Muscle layer of colon (tissue), 2 donors: ENCODE results near the gene PDE3A.

ENCODE experiments used
- H3K27ac ChIP-seq: one replicate; pipeline ENCODE4 v1.7.0; 2013; ENCODE audit warnings: low read depth, mild to moderate bottlenecking, low read length, moderate library complexity
- H3K27me3 ChIP-seq, 2 donors: one replicate each; pipeline ENCODE4 v1.7.0; 2013; ENCODE audit warnings: low read length in 2 of 2, mild to moderate bottlenecking in 2 of 2; ENCODE audit not compliant: insufficient read depth in 2 of 2, control insufficient read depth in 1 of 2
- H3K36me3 ChIP-seq: one replicate; pipeline ENCODE4 v1.7.0; 2013; ENCODE audit warnings: mild to moderate bottlenecking, low read length; ENCODE audit not compliant: insufficient read depth
- H3K4me1 ChIP-seq: one replicate; pipeline ENCODE4 v1.7.0; 2013; ENCODE audit warnings: mild to moderate bottlenecking, low read length; ENCODE audit not compliant: insufficient read depth
- H3K4me3 ChIP-seq, 2 donors: one replicate each; pipeline ENCODE4 v1.7.0; 2013; ENCODE audit warnings: low read length in 2 of 2, low read depth in 1 of 2, mild to moderate bottlenecking in 1 of 2, moderate library complexity in 1 of 2
- H3K9ac ChIP-seq: one replicate; pipeline ENCODE4 v1.7.0; 2013; ENCODE audit warnings: low read length
- H3K9me3 ChIP-seq: one replicate; pipeline ENCODE4 v1.7.0; 2013; ENCODE audit warnings: mild to moderate bottlenecking, low read length
- donor health status: abdominal sarcoma.
- donor health status: Adenocarcinoma of cecum.

The PDE3A gene

GRCh38 chr12:20501958-20502357, 133.6 kb downstream of the PDE3A start:
- Histone ChIP-seq H3K27me3 (no peaks in the 10 kb centered on the region), H3K9ac (no peak overlapping the region), H3K27ac (no peak overlapping the region), H3K4me1 (peaks cover 15% of the 10 kb centered on the region), H3K4me3 (no peak overlapping the region), H3K36me3 (no peaks in the 10 kb centered on the region), H3K9me3 (no peaks in the 10 kb centered on the region)

DNA sequence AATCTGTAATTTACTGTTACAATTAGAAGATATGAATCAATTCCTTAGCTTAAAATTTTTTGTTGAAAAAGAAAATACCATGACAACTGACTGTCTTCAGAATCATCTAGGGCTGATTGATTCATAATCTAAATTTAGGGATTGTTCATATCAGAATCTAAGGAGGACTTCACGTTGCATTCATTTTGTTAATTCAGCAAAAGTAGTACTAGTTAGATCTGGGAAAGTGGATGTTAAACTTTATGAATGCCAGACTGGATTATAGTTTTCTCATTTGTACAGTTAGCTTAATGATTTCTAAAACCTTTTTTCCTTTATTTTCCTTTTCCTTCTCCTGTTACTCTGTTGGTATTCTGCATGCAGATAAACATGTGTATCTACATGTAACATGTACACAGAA, 135.5 kb downstream of the PDE3A start:
- Histone ChIP-seq H3K27me3 (no peaks in the 10 kb centered on the region), H3K4me3 (no peak overlapping the region), H3K9me3 (no peaks in the 10 kb centered on the region), H3K27ac (no peak overlapping the region), H3K4me1 (peaks cover 25% of the 10 kb centered on the region), H3K9ac (no peak overlapping the region), H3K36me3 (no peaks in the 10 kb centered on the region)

DNA sequence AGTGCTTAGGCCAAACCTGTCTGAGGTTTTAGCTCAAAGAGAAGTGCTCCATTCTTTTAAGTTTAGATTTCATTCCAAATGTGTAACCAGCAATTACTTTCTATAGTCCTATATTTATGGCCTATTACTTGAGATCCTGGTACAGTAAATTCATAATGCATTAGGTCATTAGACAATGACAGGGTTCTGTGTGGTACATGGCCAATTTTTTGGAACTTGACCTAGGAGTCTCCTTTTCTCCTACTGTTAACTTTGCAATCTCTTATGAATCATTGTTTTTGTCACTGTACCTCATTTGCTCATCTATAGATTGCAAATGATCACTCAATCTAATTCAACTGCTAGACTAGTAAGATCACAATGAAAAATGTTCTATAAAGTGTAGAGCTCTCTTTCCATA, 136.7 kb downstream of the PDE3A start:
- Histone ChIP-seq H3K9ac (no peak overlapping the region), H3K36me3 (no peaks in the 10 kb centered on the region), H3K9me3 (no peaks in the 10 kb centered on the region), H3K27ac (no peak overlapping the region), H3K4me1 (peaks cover 29% of the 10 kb centered on the region), H3K4me3 (no peak overlapping the region), H3K27me3 (no peaks in the 10 kb centered on the region)

DNA sequence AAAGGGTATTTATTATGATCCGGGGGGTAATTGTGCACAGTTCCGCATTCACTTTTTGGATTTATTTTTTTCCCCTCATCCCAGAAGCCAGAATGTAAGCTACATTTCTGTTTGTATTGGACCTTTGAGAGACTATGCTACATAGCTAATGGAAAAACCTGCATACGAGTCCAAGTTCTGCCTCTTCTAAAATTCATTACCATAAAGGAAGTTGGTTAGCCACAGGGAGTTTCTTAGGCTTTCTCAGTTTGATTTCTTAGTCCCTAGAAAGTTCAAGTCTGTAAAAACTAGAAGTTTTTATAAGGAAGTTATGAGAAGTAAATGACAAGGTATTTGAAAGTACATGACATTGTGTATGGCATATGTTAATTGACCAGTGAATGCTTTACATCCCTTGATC, 138.7 kb downstream of the PDE3A start:
- H3K9me3 ChIP-seq, result no peaks in the 10 kb centered on the region
- H3K4me1 ChIP-seq, result peaks cover 29% of the 10 kb centered on the region
- H3K36me3 ChIP-seq, result no peaks in the 10 kb centered on the region
- no peak overlapping the region for H3K27ac ChIP-seq
- no peak overlapping the region for H3K4me3 ChIP-seq
- no peak overlapping the region for H3K9ac ChIP-seq
- H3K27me3 ChIP-seq, result no peaks in the 10 kb centered on the region

DNA sequence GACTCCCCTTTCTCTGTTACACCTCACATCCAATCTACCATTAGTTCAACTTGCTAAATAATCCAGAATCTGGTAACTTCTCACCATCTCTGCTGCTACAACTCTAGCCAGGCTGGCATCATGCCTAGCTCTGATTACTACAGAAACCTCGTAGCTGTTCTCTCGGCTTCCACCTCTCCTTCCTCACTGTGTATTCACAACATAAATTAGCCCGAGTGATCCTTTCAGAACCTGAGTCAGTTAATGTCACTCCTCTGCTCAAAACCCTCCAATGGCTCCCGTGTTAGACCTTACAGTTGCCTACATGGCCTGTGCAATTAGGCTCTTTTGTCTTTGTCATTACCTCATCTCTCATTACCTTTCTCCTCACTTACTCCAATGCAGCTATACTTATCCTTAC, 139.4 kb downstream of the PDE3A start:
- H3K9ac ChIP-seq, result no peak overlapping the region
- peak overlapping the region in 1 of 2 donors; percentile 14 for H3K4me3 ChIP-seq
- no peak overlapping the region for H3K27ac ChIP-seq
- no peaks in the 10 kb centered on the region for H3K36me3 ChIP-seq
- H3K9me3 ChIP-seq, result no peaks in the 10 kb centered on the region
- peaks cover 29% of the 10 kb centered on the region for H3K4me1 ChIP-seq
- no peaks in the 10 kb centered on the region for H3K27me3 ChIP-seq

DNA sequence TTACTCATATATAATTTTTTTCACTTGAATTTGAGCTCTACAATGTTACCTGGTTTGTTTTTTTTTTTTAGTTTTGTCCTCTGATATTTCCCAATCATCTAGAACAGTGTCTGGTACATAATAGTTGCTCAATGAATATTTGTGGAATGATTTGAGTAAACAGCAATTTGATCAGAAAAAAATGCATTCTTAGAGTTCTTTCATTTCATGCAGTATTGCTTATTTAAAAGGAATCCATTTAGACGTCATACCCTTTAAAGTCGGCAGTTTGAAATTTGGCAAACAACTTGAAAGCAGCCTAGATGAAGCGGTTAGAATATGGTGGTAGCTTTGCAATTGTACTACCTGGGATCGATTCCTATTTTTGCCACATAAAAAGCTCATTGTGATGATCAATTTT, 140.0 kb downstream of the PDE3A start:
- H3K4me3 ChIP-seq, result no peak overlapping the region
- peaks cover 29% of the 10 kb centered on the region for H3K4me1 ChIP-seq
- H3K9ac ChIP-seq, result no peak overlapping the region
- no peaks in the 10 kb centered on the region for H3K9me3 ChIP-seq
- H3K36me3 ChIP-seq, result no peaks in the 10 kb centered on the region
- H3K27me3 ChIP-seq, result no peaks in the 10 kb centered on the region
- H3K27ac ChIP-seq, result no peak overlapping the region

DNA sequence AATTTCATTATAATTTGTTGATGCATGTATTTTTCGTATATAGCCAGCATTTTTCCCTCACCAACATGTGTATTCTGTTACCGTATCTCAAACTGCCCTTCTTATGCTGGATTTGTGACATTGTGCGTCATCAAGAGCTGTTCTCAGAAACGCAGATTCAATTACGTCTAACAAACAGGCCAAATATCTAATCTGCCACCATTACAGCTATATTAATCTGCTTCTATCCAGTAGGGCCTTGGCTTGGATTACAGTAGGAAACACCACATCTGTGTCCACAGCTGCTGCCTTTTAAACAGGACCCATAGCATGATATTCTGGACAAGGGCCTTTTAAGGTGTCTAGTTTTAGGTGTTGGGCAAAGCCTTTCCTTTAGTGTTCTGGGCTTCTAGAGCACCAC, 140.6 kb downstream of the PDE3A start:
- Histone ChIP-seq H3K27ac (no peak overlapping the region), H3K4me3 (no peak overlapping the region), H3K9me3 (no peaks in the 10 kb centered on the region), H3K36me3 (no peaks in the 10 kb centered on the region), H3K9ac (no peak overlapping the region), H3K4me1 (peaks cover 26% of the 10 kb centered on the region), H3K27me3 (no peaks in the 10 kb centered on the region)

GRCh38 chr12:20510811-20511210, 142.5 kb downstream of the PDE3A start:
- no peak overlapping the region for H3K4me3 ChIP-seq
- no peak overlapping the region for H3K27ac ChIP-seq
- peaks cover 14% of the 10 kb centered on the region for H3K4me1 ChIP-seq
- H3K9ac ChIP-seq, result no peak overlapping the region
- H3K27me3 ChIP-seq, result no peaks in the 10 kb centered on the region
- no peaks in the 10 kb centered on the region for H3K36me3 ChIP-seq
- H3K9me3 ChIP-seq, result no peaks in the 10 kb centered on the region

- Histone ChIP-seq H3K36me3 (no peaks in the 10 kb centered on the region), H3K4me1 (peaks cover 9% of the 10 kb centered on the region), H3K9ac (no peak overlapping the region), H3K9me3 (no peaks in the 10 kb centered on the region), H3K27me3 (no peaks in the 10 kb centered on the region), H3K4me3 (no peak overlapping the region), H3K27ac (no peak overlapping the region)
These were observed 144.9 kb downstream of the PDE3A start for GRCh38 chr12:20513189-20513588.

DNA sequence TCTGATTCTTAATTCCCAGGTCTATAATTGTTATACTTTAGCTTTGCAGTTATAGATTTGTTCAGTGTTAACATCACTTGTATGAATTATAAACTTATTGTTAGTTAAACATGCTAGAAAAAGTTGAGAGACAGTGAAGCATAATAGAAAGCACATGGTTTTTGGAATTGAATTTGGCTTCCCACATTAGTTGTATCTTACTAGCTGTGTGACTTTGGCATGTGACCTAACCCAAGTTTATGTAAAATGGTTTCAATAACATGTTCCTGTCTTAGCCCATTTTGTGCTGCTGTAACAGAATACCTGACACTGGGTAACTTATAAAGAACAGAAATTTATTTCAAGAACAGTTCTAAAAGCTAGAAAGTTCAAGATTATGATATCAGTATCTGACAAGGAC, 146.3 kb downstream of the PDE3A start:
- no peak overlapping the region for H3K4me3 ChIP-seq
- no peaks in the 10 kb centered on the region for H3K27me3 ChIP-seq
- no peak overlapping the region for H3K27ac ChIP-seq
- H3K9ac ChIP-seq, result no peak overlapping the region
- no peaks in the 10 kb centered on the region for H3K9me3 ChIP-seq
- no peaks in the 10 kb centered on the region for H3K36me3 ChIP-seq
- peaks cover 6% of the 10 kb centered on the region for H3K4me1 ChIP-seq

DNA sequence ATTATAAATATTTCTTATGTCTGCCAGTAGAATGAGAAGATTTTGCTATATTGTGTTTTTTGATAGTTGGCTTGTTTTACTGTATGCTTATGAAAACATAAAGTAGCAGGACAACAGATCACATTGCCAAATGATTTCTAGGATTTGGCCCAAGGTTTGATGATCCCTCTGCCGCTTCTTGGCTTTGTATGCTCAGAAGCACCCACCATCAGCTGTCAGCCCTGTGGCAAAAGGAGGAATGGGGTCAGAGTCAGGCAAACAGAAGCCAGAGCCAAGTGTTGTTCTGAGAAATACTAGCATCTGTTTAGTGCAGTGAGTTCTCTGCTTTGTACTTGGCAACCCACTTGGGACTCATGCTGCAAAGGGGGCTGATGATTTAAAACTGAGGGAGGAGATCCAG, 152.2 kb downstream of the PDE3A start:
- H3K27me3 ChIP-seq, result no peaks in the 10 kb centered on the region
- no peak overlapping the region for H3K9ac ChIP-seq
- H3K4me3 ChIP-seq, result no peak overlapping the region
- no peak overlapping the region for H3K27ac ChIP-seq
- peaks cover 30% of the 10 kb centered on the region for H3K4me1 ChIP-seq
- H3K9me3 ChIP-seq, result no peaks in the 10 kb centered on the region
- H3K36me3 ChIP-seq, result no peaks in the 10 kb centered on the region

DNA sequence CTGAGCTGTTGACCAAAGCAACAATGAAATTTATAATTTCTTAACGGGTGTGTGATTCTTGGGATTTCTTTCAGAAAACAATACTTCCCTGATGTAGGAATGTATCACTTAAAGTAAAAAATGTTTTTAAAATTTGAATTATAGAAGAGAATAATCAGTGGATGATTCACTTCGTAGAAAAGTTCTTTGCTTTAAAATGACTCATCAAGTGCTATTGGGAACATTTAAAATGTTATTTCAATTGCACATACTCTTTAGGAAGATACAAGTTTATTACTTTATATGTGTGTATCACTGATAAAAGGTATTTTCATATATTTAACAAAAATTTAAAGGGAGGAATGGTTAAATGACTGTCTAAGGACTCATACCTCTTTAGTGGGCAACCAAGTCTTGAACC, 155.3 kb downstream of the PDE3A start:
- no peak overlapping the region for H3K27ac ChIP-seq
- H3K4me1 ChIP-seq, result peaks cover 36% of the 10 kb centered on the region
- no peaks in the 10 kb centered on the region for H3K27me3 ChIP-seq
- no peaks in the 10 kb centered on the region for H3K36me3 ChIP-seq
- H3K9me3 ChIP-seq, result no peaks in the 10 kb centered on the region
- no peak overlapping the region for H3K9ac ChIP-seq
- no peak overlapping the region for H3K4me3 ChIP-seq
